Adrenal gland (tissue), 12 donors: ENCODE results near the gene UPP1. TPM values are rescaled to one million over a fixed set of nuclear protein-coding genes. Genes with fewer than 3 reads are reported as not detected.

ENCODE experiments used
- DNase-seq, 7 donors: peaks; one replicate each; pipeline ENCODE4 v3.0.0-alpha.2; 2019 to 2020
- H3K27ac ChIP-seq, 5 donors: fragments of 200-600 bp; sonication (generic) in 4 of 5; 1 replicate in 3 of 5; 2 replicates in 2 of 5; pipeline versions ENCODE4 v1.5.1 to v1.8.0; 2016 to 2020; ENCODE audit warnings: mild to moderate bottlenecking in 1 of 5
- H3K27me3 ChIP-seq: fragments of 200-600 bp; 2 replicates; pipeline ENCODE4 v1.8.0; 2021
- H3K36me3 ChIP-seq, 2 donors: fragments of 200-600 bp; replicated peaks in 1 of 2; 1 replicate in 1 of 2; 2 replicates in 1 of 2; pipeline versions ENCODE4 v1.5.1 to v1.8.0; 2018 to 2022
- H3K4me1 ChIP-seq, 2 donors: fragments of 200-600 bp; replicated peaks in 1 of 2; 1 replicate in 1 of 2; 2 replicates in 1 of 2; pipeline versions ENCODE4 v1.5.1 to v1.8.0; 2018 to 2021
- H3K4me3 ChIP-seq, 4 donors: fragments of 200-600 bp; sonication (generic) in 3 of 4; one replicate each; pipeline ENCODE4 v1.5.1; 2016 to 2018
- H3K9me3 ChIP-seq, 3 donors: fragments of 200-600 bp; sonication (generic) in 1 of 3; replicated peaks in 1 of 3; 1 replicate in 2 of 3; 2 replicates in 1 of 3; pipeline versions ENCODE4 v1.5.1 to v1.8.0; 2016 to 2021
- POLR2A ChIP-seq, 2 donors: fragments of 450-650 bp; IDR thresholded peaks; one replicate each; pipeline ENCODE4 v1.6.1; 2017; ENCODE audit warnings: antibody characterized with exemption in 2 of 2, mild to moderate bottlenecking in 2 of 2, moderate library complexity in 1 of 2
- WGBS, 4 donors: extraction: QIAGEN DNeasy Blood & Tissue Kit in 2 of 4; methylation state at CpG; one replicate each; pipeline versions ENCODE4 v1.1.5 to v1.1.7; 2013 to 2017; 5-methylcytosine and 5-hydroxymethylcytosine counted together
- intact Hi-C, 2 donors: fragments of 100-400 bp; cut with DNase I; formaldehyde crosslinking; loops; one replicate each; pipeline versions ENCODE4 v1.14.1 to v1.15.0; 2022 to 2023
- polyA plus RNA-seq, 3 donors: library from polyadenylated mRNA; stranded (reverse); fragments of 200-250 nt in 2 of 3; fragments of 350-450 nt in 1 of 3; fragmentation: Illumina TruSeq in 1 of 3; extraction: RNeasy Lipid Tissue Mini Kit (QIAGEN cat#74804) in 1 of 3; gene quantifications; one replicate each; pipeline ENCODE4 v1.2.3, GENCODE V29; 2013 to 2014
- total RNA-seq, 9 donors: library from RNA; depleted of rRNA in 4 of 9; stranded (reverse); fragments of >200 nt in 4 of 9; fragments of 120-200 nt in 1 of 9; fragmentation: NEBNext Ultra II Directional in 1 of 9; extraction: Animal tissue kit (Norgen Biotek cat#: 25700) in 1 of 9; gene quantifications; one replicate each; pipeline versions ENCODE4 v1.1.0 to v1.2.4, GENCODE V29; 2013 to 2023
- TF ChIP-seq, protein P1 (sequence below), 6 experiments: fragments of 450-650 bp in 4 of 6; fragments of 200-600 bp in 2 of 6; sonication (generic) in 1 of 6; IDR thresholded peaks; 1 replicate in 5 of 6; 2 replicates in 1 of 6; pipeline versions ENCODE4 v1.5.1 to v1.8.0; 2016 to 2021; ENCODE audit warnings: antibody characterized with exemption in 6 of 6, mild to moderate bottlenecking in 2 of 6, moderate library complexity in 1 of 6
- donor health status: healthy with polysubstance abuse.
- donor health status: Bipolar disorder and iron deficiency.
- donor health status: DM: yes; HTN: yes; CAD: no.
- donor health status: DM: no; HTN: no; CAD: no.
- donor health status: DM: no; HTN: no; CAD: no.
- donor health status: DM: yes; HTN: yes; CAD: no.

The UPP1 gene
- total and polyA plus RNA-seq, 12 donors = 6.9 to 132 (median 24.8) TPM

DNA sequence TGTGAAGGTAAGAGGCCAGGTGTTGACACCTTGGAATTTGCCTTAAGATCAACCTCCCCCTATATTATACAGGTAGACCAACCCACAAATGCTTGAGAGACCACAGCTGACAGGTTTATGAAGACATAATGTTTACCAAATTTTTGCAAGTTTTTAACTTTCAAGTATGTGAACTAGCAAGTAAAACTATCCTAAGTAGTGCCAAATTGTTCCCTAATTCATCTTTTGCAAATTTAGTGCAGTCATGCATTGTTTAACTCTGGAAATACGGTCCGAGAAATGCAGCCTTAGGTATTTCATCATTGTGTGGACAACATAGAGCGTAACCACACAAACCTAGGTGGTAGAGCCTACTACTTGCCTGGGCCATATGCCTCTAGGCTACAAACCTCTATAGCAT lies 10.7 kb downstream of the UPP1 start:
- 84 to 92% (median 89%) methylated on average over 3 of the region's 3 CpGs for WGBS, 4 donors
- peaks cover 8 to 33% of the 10 kb centered on the region in 2 donors for H3K4me1 ChIP-seq

DNA sequence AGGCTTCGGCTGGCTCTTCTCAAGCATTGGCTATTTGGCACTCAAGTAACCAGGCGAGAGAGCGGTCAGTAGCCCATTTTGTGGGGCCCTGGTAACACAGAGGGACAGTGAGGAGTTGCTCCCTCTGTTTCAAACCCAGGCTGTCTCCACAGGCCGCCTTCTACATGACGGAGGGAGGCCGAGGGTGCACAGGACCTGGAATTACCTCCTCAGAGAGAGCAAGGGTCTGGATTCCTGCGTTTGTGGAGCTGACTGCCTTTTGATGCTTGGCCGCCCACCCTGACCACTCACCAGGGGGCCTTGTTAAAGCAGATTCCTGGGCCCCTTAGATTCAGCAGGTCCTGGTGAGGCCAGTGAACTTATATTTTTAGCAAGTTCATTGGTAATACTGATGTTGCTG lies 12.3 kb downstream of the UPP1 start:
- TF ChIP-seq, protein P1, sequence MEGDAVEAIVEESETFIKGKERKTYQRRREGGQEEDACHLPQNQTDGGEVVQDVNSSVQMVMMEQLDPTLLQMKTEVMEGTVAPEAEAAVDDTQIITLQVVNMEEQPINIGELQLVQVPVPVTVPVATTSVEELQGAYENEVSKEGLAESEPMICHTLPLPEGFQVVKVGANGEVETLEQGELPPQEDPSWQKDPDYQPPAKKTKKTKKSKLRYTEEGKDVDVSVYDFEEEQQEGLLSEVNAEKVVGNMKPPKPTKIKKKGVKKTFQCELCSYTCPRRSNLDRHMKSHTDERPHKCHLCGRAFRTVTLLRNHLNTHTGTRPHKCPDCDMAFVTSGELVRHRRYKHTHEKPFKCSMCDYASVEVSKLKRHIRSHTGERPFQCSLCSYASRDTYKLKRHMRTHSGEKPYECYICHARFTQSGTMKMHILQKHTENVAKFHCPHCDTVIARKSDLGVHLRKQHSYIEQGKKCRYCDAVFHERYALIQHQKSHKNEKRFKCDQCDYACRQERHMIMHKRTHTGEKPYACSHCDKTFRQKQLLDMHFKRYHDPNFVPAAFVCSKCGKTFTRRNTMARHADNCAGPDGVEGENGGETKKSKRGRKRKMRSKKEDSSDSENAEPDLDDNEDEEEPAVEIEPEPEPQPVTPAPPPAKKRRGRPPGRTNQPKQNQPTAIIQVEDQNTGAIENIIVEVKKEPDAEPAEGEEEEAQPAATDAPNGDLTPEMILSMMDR (IDR thresholded peaks at IDR 0.05) = no peak
- TF ChIP-seq POLR2A (IDR thresholded peaks at IDR 0.05) = no peak
- Histone ChIP-seq H3K36me3 (peaks cover 0 to 45% of the 10 kb centered on the region in 2 donors), H3K4me3 (no peak overlapping the region), H3K27ac (no peak overlapping the region), H3K27me3 (no peaks in the 10 kb centered on the region), H3K4me1 (peaks cover 8 to 28% of the 10 kb centered on the region in 2 donors), H3K9me3 (no peaks in the 10 kb centered on the region)
- intact Hi-C loops = loop anchor here in 1 of 2 donors (10.0 kb wide), 1 partner anchor 157 kb away; the partner anchor contains the start of gene PKD1L1
- WGBS, 4 donors = 95 to 100% (median 98%) methylated on average over 8 of the region's 8 CpGs
- DNase-seq = peak in 1 of 7 donors; percentile 36

More for the DNA sequence above, 10.7 kb downstream of the UPP1 start:
- no peaks in the 10 kb centered on the region for H3K9me3 ChIP-seq
- intact Hi-C loops = loop anchor here in 1 of 2 donors (10.0 kb wide), 2 partner anchors 65 to 155 kb away; partner anchors contain the start of genes C7orf57 and PKD1L1
- H3K27me3 ChIP-seq = no peaks in the 10 kb centered on the region
- H3K27ac ChIP-seq = no peak overlapping the region
- H3K4me3 ChIP-seq = no peak overlapping the region
- no peak for TF ChIP-seq POLR2A (IDR thresholded peaks at IDR 0.05)
- TF ChIP-seq, protein P1 (IDR thresholded peaks at IDR 0.05) = no peak
- peak in 1 of 7 donors; percentile 11 for DNase-seq
- H3K36me3 ChIP-seq = peaks cover 0 to 53% of the 10 kb centered on the region in 2 donors

DNA sequence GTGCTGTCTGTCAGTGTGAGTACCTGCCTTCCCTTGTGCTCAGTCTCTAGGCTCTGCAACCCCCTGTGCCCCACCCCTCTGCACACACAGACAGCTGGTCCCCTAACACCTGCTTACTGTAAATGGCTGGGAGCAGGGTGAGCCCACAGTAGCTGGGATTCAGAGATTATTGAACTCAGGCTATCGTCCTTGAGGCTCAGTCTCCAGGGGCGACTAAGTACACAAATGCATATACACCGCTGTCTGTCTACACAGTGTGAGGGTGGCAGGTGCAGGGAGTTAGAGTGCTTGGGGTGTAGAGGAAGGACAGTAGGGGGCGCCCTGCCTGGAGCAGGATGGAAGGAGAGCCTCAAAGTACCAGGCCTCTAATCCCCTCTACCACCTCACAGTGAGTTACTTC lies 12.9 kb downstream of the UPP1 start:
- TF ChIP-seq, protein P1 (IDR thresholded peaks at IDR 0.05) = peak in 1 of 6 experiments; percentile 6
- no peak for TF ChIP-seq POLR2A (IDR thresholded peaks at IDR 0.05)
- Histone ChIP-seq H3K36me3 (peaks cover 0 to 50% of the 10 kb centered on the region in 2 donors), H3K9me3 (no peaks in the 10 kb centered on the region), H3K4me3 (no peak overlapping the region), H3K4me1 (peaks cover 7 to 22% of the 10 kb centered on the region in 2 donors), H3K27ac (no peak overlapping the region), H3K27me3 (no peaks in the 10 kb centered on the region)
- 81 to 94% (median 87%) methylated on average over 3 to 4 of the region's 4 CpGs for WGBS, 4 donors
- intact Hi-C loops = loop anchor here in 1 of 2 donors (10.0 kb wide), 1 partner anchor 157 kb away; the partner anchor contains the start of gene PKD1L1
- DNase-seq = peak in 1 of 7 donors; percentile 47

DNA sequence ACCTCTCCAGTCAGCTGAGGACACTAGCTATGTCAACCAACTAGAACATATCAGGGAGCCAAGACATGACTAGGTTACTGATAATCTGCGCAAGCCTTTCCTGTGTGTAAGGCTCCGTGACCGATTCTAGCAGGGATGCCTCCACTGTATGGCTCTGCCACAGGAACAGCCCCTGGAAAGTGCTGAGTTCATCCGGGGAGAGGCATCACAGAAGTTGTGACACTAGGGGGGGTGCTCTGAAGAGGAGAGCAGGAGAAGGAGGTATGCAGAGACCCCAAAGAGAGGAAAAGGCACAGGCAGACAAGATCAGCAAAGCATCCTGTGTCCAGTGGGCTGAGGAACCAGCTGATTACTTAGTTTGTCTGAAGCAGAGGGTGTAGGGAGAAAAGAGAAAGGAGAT lies 13.5 kb downstream of the UPP1 start:
- Histone ChIP-seq H3K27me3 (no peaks in the 10 kb centered on the region), H3K9me3 (no peaks in the 10 kb centered on the region), H3K36me3 (peaks cover 0 to 56% of the 10 kb centered on the region in 2 donors), H3K27ac (no peak overlapping the region), H3K4me3 (no peak overlapping the region), H3K4me1 (peaks cover 2 to 16% of the 10 kb centered on the region in 2 donors)
- 94 to 99% (median 96%) methylated on average over 4 of the region's 4 CpGs for WGBS, 4 donors
- DNase-seq = peak in 1 of 7 donors; percentile 3
- intact Hi-C loops = loop anchor here in 1 of 2 donors (10.0 kb wide), 1 partner anchor 158 kb away; the partner anchor contains the start of gene PKD1L1
- TF ChIP-seq POLR2A (IDR thresholded peaks at IDR 0.05) = no peak
- TF ChIP-seq, protein P1 (IDR thresholded peaks at IDR 0.05) = no peak
